ENCODE data around the gene LDLRAD3. TPM values are rescaled to one million over a fixed set of nuclear protein-coding genes. Genes with fewer than 3 reads are reported as not detected.

LDLRAD3 gene
- total RNA-seq, 1 experiment from 2014 or later, result 19.0 TPM

- Histone ChIP-seq H3K27me3 (ENCODE audit: insufficient read depth, low read length) (no peaks in the 10 kb centered on the region), H3K36me3 (ENCODE audit: control insufficient read depth in 1 of 2, insufficient read depth in 2 of 2, low read length in 2 of 2) (no peaks in the 10 kb centered on the region), H2AFZ (ENCODE audit: low read depth, low read length, poor library complexity, severe bottlenecking) (no peak overlapping the region), H3K9me3 (ENCODE audit: control insufficient read depth in 1 of 2, insufficient read depth in 1 of 2, low read depth in 1 of 2, low read length in 2 of 2) (peaks cover 6% of the 10 kb centered on the region in 2 experiments; a peak in 2 of 4 replicates), H3K4me3 (replicated peaks in 1 of 2; ENCODE audit: low read depth in 1 of 2, low read length in 2 of 2) (no peak overlapping the region), H3K9ac (ENCODE audit: low read length) (no peak overlapping the region), H3K4me1 (ENCODE audit: control insufficient read depth in 1 of 2, insufficient read depth in 2 of 2, low read length in 2 of 2) (peaks cover 13 to 19% of the 10 kb centered on the region in 2 experiments; a peak in 3 of 4 replicates), H3K27ac (ENCODE audit: low read depth, low read length) (no peak overlapping the region), H4K20me1 (ENCODE audit: insufficient read depth) (no peaks in the 10 kb centered on the region), H3K4me2 (ENCODE audit: low read length) (no peak overlapping the region), H3K9me2 (ENCODE audit: insufficient read depth) (no peaks in the 10 kb centered on the region), H3K79me2 (ENCODE audit: insufficient read depth, low read length) (no peaks in the 10 kb centered on the region)
- TF ChIP-seq TCF7L2 (IDR thresholded peaks at IDR 0.05; ENCODE audit: borderline replicate concordance, extremely low read depth, insufficient read depth, insufficient read length) (no peak), JUND (IDR thresholded peaks at IDR 0.05) (no peak), EGR1 (IDR thresholded peaks at IDR 0.05; ENCODE audit: low read depth) (no peak), ZBTB33 (IDR thresholded peaks at IDR 0.05; ENCODE audit: extremely low read depth, insufficient replicate concordance, low read length) (no peak), SRF (IDR thresholded peaks at IDR 0.05; ENCODE audit: low read depth) (no peak), SIN3A (IDR thresholded peaks at IDR 0.05; ENCODE audit: low read depth) (no peak), ATF3 (IDR thresholded peaks at IDR 0.05) (no peak), FOSL1 (IDR thresholded peaks at IDR 0.05; ENCODE audit: low read depth) (no peak), CTCF (IDR thresholded peaks at IDR 0.05 in 2 of 3, conservative IDR thresholded peaks at IDR 0.05 in 1 of 3; ENCODE audit: borderline replicate concordance in 1 of 3, insufficient read depth in 1 of 3, low read depth in 2 of 3, low read length in 2 of 3) (no peak), POLR2AphosphoS5 (IDR thresholded peaks at IDR 0.05; ENCODE audit: low read depth, low read length) (no peak), EZH2phosphoT487 (IDR thresholded peaks at IDR 0.05; ENCODE audit: borderline replicate concordance) (no peak), MAX (IDR thresholded peaks at IDR 0.05) (no peak), ZNF274 (IDR thresholded peaks at IDR 0.05; ENCODE audit: low read depth, low read length) (no peak), ZFX (IDR thresholded peaks at IDR 0.05) (no peak), REST (IDR thresholded peaks at IDR 0.05; ENCODE audit: low read depth) (no peak), CBX3 (IDR thresholded peaks at IDR 0.05; ENCODE audit: low read depth) (no peak)
- no TSS peak for BruUV-seq (replicated peaks)
- ATAC-seq (no peak), DNase-seq (ENCODE audit: low read depth, low spot score) (no peak)
- RAD21 ChIA-PET (ENCODE audit: low non-redundant PET in 1 of 2, low total read pairs in 2 of 2, uncharacterized antibody in 2 of 2, unreplicated experiment in 2 of 2), result no interaction called here
- intact Hi-C loops (cut with micrococcal nuclease), result no loop called here
- POLR2A ChIA-PET, result interaction anchor here (1.2 kb wide), 1 partner anchor 10 kb away, joined by 3 read pairs; no protein-coding TSS in a partner anchor
- CTCF ChIA-PET, result interaction anchor here (1.0 kb wide), 1 partner anchor 84 kb away, joined by 5 read pairs; no protein-coding TSS in a partner anchor
Measured at GRCh38 chr11:35906681-35907080, 37.2 kb upstream of the LDLRAD3 start.
